ENCODE results near the gene SLC6A19.

The SLC6A19 gene

GRCh38 chr5:1200495-1201326 lies 684 bp upstream of the SLC6A19 start:
- Histone ChIP-seq H3K4me3 (replicated peaks; ENCODE audit: insufficient read depth, low read length) (no peak overlapping the region), H3K27me3 (ENCODE audit: insufficient read depth, poor library complexity, severe bottlenecking) (peaks cover 6% of the 10 kb centered on the region), H3K27ac (replicated peaks) (no peak overlapping the region)
- TF ChIP-seq SPI1 (IDR thresholded peaks at IDR 0.05; ENCODE audit: borderline replicate concordance, low read depth) (no peak), GABPA (IDR thresholded peaks at IDR 0.05; ENCODE audit: low read depth) (no peak), REST (IDR thresholded peaks at IDR 0.05; ENCODE audit: insufficient replicate concordance, low read depth) (no peak), CTCF (IDR thresholded peaks at IDR 0.05; ENCODE audit: insufficient read depth, low read length) (no peak), POLR2AphosphoS5 (IDR thresholded peaks at IDR 0.05; ENCODE audit: low read depth) (no peak)
- no peak for DNase-seq (ENCODE audit: low read depth in 1 of 2, low spot score in 1 of 2)

GRCh38 chr5:1202026-1202797 lies 817 bp downstream of the SLC6A19 start:
- peaks cover 6% of the 10 kb centered on the region for H3K27me3 ChIP-seq (ENCODE audit: insufficient read depth, poor library complexity, severe bottlenecking)
- no peak overlapping the region for H3K27ac ChIP-seq (replicated peaks)
- DNase-seq (ENCODE audit: low read depth in 1 of 2, low spot score in 1 of 2): no peak
- H3K4me3 ChIP-seq (replicated peaks; ENCODE audit: insufficient read depth, low read length): no peak overlapping the region
- TF ChIP-seq SPI1 (IDR thresholded peaks at IDR 0.05; ENCODE audit: borderline replicate concordance, low read depth): no peak
- no peak for TF ChIP-seq GABPA (IDR thresholded peaks at IDR 0.05; ENCODE audit: low read depth)
- no peak for TF ChIP-seq REST (IDR thresholded peaks at IDR 0.05; ENCODE audit: insufficient replicate concordance, low read depth)
- no peak for TF ChIP-seq POLR2AphosphoS5 (IDR thresholded peaks at IDR 0.05; ENCODE audit: low read depth)
- TF ChIP-seq CTCF (IDR thresholded peaks at IDR 0.05; ENCODE audit: insufficient read depth, low read length): no peak

GRCh38 chr5:1202798-1203185 lies 1.4 kb downstream of the SLC6A19 start:
- Histone ChIP-seq H3K27me3 (ENCODE audit: insufficient read depth, poor library complexity, severe bottlenecking) (peaks cover 6% of the 10 kb centered on the region), H3K4me3 (replicated peaks; ENCODE audit: insufficient read depth, low read length) (no peak overlapping the region), H3K27ac (replicated peaks) (no peak overlapping the region)
- no peak for DNase-seq (ENCODE audit: low read depth in 1 of 2, low spot score in 1 of 2)
- TF ChIP-seq REST (IDR thresholded peaks at IDR 0.05; ENCODE audit: insufficient replicate concordance, low read depth): no peak
- no peak for TF ChIP-seq SPI1 (IDR thresholded peaks at IDR 0.05; ENCODE audit: borderline replicate concordance, low read depth)
- TF ChIP-seq CTCF (IDR thresholded peaks at IDR 0.05; ENCODE audit: insufficient read depth, low read length): no peak
- no peak for TF ChIP-seq GABPA (IDR thresholded peaks at IDR 0.05; ENCODE audit: low read depth)
- TF ChIP-seq POLR2AphosphoS5 (IDR thresholded peaks at IDR 0.05; ENCODE audit: low read depth): no peak
